ENCODE results near the gene WNT2B.

Gene WNT2B

DNA sequence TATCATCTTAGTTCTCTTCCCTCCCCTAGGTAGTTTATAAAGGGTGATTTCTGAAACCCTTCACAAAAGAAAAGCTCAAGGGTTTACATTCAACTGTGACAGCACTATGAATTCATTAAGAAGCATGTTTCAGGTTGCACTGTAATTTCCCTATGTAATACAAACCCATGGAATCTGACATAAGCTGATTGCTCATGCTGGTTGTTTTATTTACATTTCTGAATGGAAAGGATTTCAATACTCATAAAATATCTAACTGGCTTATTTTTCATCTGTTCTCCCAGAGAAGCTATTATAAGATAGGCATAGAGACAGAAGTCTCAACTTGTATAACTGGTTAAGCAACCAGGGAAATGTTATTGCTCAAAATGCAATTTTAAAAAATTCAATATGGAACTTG is 20.5 kb downstream of the WNT2B start:
- DNase-seq: no peak

GRCh38 chr1:112530832-112531231 is 22.1 kb downstream of the WNT2B start:
- DNase-seq: no peak

- no peak for DNase-seq
Observed at GRCh38 chr1:112532064-112532463, 23.3 kb downstream of the WNT2B start.

DNA sequence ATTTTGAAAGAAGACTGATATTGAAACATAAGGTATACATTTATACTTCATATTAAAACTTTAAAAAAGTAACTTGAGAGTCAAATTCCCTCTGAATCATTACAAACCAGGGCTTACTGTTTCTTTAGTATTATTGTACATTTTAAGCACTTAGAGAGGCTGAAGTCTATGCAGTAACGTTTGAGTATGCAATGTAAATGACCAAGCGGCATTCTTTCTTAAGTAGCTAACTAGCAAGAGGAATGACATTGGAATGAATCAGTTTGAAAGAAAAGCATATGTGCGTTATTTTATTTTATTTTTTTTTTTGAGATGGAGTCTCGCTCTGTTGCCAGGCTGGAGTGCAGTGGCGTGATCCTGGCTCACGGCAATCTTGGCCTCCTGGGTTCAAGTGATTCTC is 24.3 kb downstream of the WNT2B start:
- no peak for DNase-seq

DNA sequence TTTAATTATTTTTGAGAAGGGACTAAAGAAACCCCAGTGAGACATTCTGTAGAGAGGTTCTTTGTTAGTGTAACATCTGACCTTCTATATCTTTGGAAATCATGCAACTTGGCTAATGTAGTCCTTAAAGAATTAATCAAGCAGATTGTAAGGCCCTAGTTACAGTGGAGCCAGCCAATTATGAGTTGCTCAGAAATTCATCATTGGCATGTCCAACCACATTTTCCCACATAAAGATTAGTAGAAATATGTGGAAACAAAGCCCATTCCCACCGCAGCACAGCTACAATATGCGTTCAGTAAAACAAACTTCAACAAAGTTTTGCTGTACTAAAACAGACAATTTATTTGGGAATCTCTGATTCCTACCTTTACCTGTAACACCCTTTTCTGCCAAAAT is 27.8 kb downstream of the WNT2B start:
- no peak for DNase-seq

DNA sequence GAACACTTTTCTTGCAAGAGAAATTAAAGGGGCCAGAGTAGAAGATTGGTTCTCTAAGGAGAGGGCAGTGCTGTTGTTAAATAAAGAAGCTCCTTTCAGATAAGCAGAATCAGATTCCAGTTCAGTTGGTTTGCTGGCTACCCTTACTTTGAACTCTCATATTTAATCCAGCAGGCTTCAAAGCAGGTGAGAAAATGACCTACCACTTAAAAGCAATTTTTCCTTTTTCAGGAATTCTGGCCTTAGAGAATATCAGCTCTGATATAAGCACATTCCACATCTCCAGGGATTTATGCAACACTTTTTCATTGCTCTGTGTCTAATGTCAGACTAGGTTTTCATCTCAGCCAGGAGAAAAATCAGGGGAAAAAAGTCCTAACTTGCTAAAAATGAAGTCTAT is 28.7 kb downstream of the WNT2B start:
- DNase-seq: no peak

GRCh38 chr1:112538883-112539282 is 30.1 kb downstream of the WNT2B start:
- DNase-seq: no peak

DNA sequence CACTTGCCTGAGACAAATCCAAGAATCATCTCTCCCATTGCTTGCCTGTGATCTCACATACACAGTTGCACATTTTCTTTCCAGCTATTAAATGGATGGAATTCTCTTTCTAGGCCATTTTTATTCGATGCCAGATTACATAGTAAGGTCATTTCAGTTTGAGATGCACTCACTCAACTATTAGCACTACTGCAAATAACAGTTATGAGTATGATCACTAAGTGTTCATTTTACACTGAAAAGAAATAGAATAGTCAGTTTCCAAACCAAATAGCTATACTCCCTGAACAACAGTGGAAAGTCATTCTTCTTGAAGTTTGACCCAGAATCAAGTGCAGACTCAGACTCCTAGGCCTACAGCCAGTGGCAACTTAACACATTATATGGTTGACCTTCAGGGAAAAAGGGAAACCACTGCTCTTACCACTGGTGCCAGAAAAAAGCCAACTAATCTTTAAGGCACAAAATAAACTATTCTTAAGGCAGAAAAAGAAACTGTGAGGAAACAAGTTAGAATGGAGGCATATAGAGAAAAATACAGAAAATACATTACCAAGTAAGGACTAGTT is 31.5 kb downstream of the WNT2B start:
- DNase-seq: no peak

DNA sequence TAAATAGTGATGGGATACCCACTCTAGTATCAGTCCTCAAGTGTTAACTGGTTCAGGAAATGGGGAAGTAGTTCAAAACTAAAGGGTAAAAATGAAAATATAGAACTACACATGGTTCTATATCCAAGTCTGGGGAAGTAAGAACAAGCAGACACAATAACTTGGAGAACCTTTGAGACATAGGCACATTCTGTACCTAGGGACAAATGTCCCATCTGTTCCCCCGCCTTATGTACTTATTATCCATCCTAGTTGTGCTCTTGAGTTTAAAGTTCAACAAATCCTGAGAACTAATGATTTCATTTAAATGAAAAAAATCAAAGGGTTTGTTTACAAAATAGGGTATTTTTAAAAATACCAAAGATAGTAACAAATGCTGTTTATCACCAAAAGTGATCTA is 32.5 kb downstream of the WNT2B start:
- DNase-seq: no peak

DNA sequence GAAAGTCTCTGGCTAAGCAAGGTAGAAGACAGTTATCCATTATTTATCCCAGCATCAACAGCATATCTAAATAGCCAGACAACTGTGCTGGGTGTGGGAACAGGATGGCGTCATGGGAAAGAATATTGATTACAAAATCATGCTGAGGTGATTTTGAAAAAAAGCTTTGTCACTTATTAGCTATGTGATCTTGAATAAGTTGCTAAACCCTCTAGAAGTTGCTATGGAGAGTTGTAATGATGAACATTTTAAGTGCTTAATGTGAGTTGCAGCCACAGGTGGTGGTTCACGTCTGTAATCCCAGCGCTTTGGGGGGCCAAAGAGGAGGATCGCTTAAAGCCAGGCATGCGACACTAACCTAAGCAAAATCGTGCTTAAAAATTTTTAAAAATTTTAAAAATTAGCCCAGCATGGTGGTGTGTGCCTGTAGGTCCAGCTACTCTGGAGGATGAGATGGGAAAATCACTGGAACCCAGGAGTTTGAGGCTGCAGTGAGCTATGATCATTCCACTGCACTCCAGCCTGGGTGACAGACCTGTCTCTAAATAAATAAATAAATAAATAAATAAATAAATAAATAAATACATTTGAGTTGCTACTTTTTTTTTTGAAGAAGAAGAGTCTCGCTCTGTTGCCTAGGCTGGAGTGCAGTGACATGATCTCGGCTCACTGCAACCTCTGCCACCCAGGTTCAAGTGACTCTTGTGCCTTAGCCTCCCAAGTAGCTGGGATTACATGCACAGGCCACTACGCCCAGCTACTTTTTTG is 33.6 kb downstream of the WNT2B start:
- no peak for DNase-seq

DNA sequence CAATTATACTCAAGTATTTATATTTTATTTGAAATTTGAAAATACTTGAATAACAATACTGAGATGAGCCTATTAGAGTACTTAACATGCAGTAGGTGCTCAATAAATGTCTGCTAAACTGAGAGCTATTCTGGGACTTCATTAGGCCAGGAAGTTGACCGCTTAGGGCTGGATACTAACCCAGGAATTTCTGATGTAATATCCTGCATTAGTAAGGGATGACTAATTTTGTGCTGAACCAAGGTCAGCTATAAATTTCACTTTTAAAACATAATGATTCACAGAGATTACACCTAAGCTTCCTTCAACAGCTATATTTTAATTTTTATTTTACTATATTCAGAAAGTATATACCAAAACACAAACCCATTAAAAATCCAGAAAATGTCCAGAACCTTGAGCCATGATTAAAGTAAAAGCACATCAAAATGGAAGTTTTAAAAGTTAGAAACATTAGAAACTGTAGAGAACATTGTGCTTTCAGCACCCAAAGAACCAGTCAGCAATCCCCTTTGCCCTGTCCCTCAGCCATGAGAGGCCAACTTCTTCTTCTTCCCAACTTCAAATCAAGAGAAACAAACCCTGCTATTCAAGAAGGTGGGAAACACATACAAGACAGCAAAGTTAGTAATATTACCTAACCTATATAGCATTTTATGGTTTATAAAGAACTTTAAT is 35.4 kb downstream of the WNT2B start:
- DNase-seq: no peak

DNA sequence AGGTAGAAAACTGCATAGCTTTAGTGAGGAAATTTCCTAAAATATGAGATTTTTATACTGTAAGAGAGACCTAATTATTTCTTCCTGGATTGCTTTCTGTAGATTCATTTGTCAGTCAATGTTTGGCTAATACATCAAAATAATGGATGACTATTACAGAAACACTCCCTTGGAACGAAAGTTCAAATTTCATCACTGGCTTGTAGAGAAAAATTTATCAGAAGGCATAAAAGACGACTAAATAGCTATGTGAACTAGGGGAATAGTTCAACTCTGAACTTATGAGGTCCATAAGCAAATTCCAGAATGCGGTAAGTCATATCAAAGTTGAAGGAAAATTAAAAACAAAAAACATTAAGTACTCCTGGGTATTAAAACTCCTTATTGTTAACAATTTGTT is 36.0 kb downstream of the WNT2B start:
- no peak for DNase-seq

DNA sequence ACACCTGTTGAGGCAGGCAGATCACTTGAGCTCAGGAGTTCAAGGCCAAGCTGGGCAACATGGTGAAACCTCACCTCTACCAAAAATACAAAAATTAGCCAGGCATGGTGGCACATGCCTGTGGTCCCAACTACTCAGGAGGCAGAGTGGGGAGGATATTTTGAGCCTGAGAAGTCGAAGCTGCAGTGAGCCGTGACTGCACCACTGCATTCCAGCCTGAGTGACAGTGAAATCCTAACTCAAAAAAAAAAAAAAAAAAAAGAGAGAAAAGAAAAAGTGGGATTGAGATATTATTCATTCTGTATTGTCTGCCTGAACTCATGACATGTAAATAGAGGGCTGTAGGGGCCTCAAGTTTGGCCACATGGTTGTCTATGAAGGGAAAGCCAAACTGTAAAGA is 37.3 kb downstream of the WNT2B start:
- no peak for DNase-seq

DNA sequence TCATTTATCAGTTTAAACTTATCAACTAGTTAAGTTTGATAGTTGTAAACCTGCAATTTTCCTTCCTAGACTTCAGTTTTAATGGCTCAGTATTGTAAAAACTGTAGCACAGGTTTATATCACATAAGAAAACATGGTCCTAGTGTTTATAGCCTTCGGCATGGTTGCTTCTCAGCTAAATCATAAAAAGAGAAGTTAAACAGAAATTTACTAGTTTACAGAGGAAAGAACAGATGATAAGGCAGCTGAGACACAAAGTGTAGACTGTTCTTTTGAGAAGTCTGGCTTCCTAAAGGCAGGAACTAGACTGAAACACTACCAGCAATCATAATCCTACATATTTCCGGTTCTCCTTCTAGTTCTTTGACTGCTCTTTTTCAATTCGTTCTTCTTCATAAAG is 39.8 kb downstream of the WNT2B start:
- DNase-seq: no peak

GRCh38 chr1:112549590-112549989 is 40.8 kb downstream of the WNT2B start:
- DNase-seq: no peak

DNA sequence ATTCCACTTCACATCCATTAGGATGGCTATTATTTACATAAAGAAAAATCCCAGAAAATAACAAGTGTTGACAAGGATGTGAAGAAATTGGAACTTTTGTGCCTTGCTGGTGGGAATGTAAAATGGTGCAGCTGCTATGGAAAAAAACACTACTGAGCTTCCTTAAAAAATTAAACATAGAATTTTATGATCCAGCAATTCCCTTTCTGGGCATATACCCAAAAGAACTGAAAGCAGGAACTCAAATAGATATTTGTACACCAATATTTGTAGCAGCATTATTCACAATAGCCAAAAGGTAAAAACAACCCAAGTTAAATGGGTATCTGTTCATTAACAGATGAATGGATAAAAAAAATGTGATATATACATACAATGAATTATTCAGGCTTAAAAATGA is 45.6 kb downstream of the WNT2B start:
- DNase-seq: no peak

DNA sequence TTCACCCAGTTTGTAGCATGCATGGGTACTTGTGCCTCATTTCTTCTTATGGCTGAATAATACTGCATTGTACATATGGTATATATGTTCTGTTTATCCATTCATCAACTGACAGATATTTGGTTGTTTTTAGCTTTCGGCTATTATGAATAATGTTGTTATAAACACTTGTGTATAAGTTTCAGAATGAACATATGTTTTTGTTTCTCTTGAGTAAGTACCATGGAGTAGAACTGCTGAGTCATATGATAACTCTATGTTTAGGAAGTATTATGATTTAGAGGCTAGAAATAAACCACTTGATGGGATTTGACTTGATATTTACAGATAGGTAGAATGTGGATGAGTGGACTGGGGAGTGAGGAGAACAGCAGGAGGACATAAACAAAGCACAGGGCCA is 48.6 kb downstream of the WNT2B start:
- DNase-seq: no peak

GRCh38 chr1:112558634-112559033 is 49.9 kb downstream of the WNT2B start:
- no peak for DNase-seq

GRCh38 chr1:112563341-112563740 is 54.6 kb downstream of the WNT2B start:
- DNase-seq: no peak

GRCh38 chr1:112564081-112564480 is 55.3 kb downstream of the WNT2B start:
- DNase-seq: no peak

DNA sequence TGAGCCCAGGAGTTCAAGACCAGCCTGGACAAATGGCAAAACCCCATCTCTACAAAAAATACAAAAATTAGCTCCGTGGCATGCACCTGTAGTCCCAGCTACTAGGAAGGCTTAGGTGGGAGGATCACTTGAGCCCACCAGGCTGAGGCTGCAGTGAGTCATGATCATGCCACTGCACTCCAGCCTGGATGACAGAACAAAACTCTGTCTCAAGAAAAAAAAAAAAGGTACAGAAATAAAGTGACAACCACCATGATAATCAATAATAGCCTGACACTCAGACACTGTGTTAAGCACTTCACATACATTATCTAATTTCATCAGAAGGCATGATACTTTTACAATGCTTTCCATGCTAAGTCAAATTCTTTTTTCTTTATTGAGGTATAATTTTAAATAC is 57.0 kb downstream of the WNT2B start:
- DNase-seq: no peak

DNA sequence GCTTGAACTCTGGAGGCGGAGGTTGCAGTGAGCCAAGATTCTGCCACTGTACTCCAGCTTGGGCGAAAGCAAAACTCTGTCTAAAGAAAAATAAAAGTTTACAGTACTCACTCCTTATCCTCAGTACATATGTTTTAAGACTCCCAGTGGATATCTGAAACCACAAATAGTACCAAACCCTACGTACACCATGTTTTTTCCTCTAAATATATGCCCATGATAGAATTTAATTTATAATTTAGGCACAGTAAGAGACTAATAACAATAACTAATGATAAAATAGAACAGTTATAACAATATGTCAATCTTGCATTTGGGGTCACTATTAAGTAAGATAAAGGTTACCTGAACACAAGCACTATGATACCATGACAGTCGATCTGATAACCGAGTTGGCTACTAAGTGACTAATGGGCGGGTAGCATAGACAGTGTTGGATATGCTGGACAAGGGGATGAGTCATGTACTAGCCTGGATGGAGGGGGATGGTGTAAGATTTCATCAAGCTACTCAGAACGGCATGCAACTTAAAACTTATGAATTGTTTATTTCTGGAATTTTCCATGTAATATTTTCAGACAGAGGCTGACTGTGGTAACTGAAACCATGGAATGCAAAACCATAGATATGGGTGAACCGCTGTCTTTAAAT is 66.5 kb downstream of the WNT2B start:
- no peak for DNase-seq

GRCh38 chr1:112576240-112576639 is 67.5 kb downstream of the WNT2B start:
- DNase-seq: no peak
